Keratinocyte (primary cell): Measurements from ENCODE around the gene LIPT2.

ENCODE experiments used
- EZH2 ChIP-seq: IDR thresholded peaks from one replicate; pipeline ENCODE4 v1.6.1; 2012; ENCODE audit warnings: inconsistent platforms, mild to moderate bottlenecking, low read length, moderate library complexity
- TF ChIP-seq, protein P1 (sequence below), 3 experiments: IDR thresholded peaks in 1 of 3; conservative IDR thresholded peaks in 1 of 3; optimal IDR thresholded peaks in 1 of 3; 2 replicates in 2 of 3; 3 replicates in 1 of 3; pipeline versions ENCODE3 to v1.5.1; 2011; ENCODE audit warnings: low read length in 3 of 3, mild to moderate bottlenecking in 3 of 3, moderate library complexity in 2 of 3, control low read depth in 1 of 3, inconsistent platforms in 1 of 3; ENCODE audit not compliant: insufficient read depth in 2 of 3; ENCODE audit errors: extremely low read depth in 1 of 3

- TF ChIP-seq, protein P1, sequence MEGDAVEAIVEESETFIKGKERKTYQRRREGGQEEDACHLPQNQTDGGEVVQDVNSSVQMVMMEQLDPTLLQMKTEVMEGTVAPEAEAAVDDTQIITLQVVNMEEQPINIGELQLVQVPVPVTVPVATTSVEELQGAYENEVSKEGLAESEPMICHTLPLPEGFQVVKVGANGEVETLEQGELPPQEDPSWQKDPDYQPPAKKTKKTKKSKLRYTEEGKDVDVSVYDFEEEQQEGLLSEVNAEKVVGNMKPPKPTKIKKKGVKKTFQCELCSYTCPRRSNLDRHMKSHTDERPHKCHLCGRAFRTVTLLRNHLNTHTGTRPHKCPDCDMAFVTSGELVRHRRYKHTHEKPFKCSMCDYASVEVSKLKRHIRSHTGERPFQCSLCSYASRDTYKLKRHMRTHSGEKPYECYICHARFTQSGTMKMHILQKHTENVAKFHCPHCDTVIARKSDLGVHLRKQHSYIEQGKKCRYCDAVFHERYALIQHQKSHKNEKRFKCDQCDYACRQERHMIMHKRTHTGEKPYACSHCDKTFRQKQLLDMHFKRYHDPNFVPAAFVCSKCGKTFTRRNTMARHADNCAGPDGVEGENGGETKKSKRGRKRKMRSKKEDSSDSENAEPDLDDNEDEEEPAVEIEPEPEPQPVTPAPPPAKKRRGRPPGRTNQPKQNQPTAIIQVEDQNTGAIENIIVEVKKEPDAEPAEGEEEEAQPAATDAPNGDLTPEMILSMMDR (optimal IDR thresholded peaks at IDR 0.05 in 1 of 3, IDR thresholded peaks at IDR 0.05 in 1 of 3, conservative IDR thresholded peaks at IDR 0.05 in 1 of 3; ENCODE audit: extremely low read depth in 1 of 3, insufficient read depth in 2 of 3, low read length in 3 of 3) = no peak
- no peak for TF ChIP-seq EZH2
These were observed 25.5 kb downstream of the LIPT2 start for GRCh38 chr11:74468058-74468457.
